Activated B cell treated with CpG ODN at 0.5 μM for 24 hours (primary cell): ENCODE measurements around the gene ADM2. TPM values are rescaled to one million over a fixed set of nuclear protein-coding genes. Genes with fewer than 3 reads are reported as not detected.

Source experiments
- ATAC-seq: fragments of 200-7000 bp; cut with Tn5 transposase; one replicate; pipeline ENCODE4 v1.10.0; 2021; ENCODE audit warnings: low read depth, mild to moderate bottlenecking, moderate library complexity
- CTCF ChIA-PET: fragments of 350-600 bp; sonication (Branson Sonifier 250); formaldehyde crosslinking; loops from one replicate; lab custom pipeline; 2021; ENCODE audit warnings: antibody characterized with exemption; lab: Charles Lee
- POLR2A ChIA-PET: fragments of 350-600 bp; sonication (Branson Sonifier 250); formaldehyde crosslinking; loops from one replicate; lab custom pipeline; 2021; ENCODE audit warnings: antibody characterized with exemption; lab: Charles Lee
- DNase-seq: peaks from one replicate; pipeline ENCODE4 v3.0.0; 2022
- H3K27ac Mint-ChIP-seq: one replicate; pipeline ENCODE4 v1.8.0; 2020; ENCODE audit warnings: mixed read lengths
- H3K27me3 Mint-ChIP-seq: one replicate; pipeline ENCODE4 v1.8.0; 2021; ENCODE audit warnings: mixed read lengths
- H3K36me3 Mint-ChIP-seq: one replicate; pipeline ENCODE4 v1.8.0; 2021; ENCODE audit warnings: low read depth, mixed read lengths
- H3K4me1 Mint-ChIP-seq: one replicate; pipeline ENCODE4 v1.8.0; 2021; ENCODE audit warnings: mixed read lengths
- H3K4me3 Mint-ChIP-seq: one replicate; pipeline ENCODE4 v1.8.0; 2020; ENCODE audit warnings: mild to moderate bottlenecking, mixed read lengths
- H3K9me3 Mint-ChIP-seq: one replicate; pipeline ENCODE4 v1.8.0; 2020; ENCODE audit warnings: mixed read lengths
- CTCF ChIP-seq: fragments of 200-600 bp; IDR thresholded peaks from one replicate; pipeline ENCODE4 v1.8.0; 2022; ENCODE audit warnings: antibody characterized with exemption, mild to moderate bottlenecking
- intact Hi-C: fragments of 100-400 bp; cut with micrococcal nuclease; formaldehyde crosslinking; loops from one replicate; pipeline ENCODE4 v1.15.1; 2024
- total RNA-seq: library from RNA; stranded (reverse); gene quantifications from 2 replicates; pipeline ENCODE4 v1.2.3, GENCODE V29; 2022

ADM2 gene
- total RNA-seq, 1 donor from 2014 or later, result 5.2 TPM

GRCh38 chr22:50500452-50500851 lies 19.1 kb downstream of the ADM2 start:
- H3K4me1 Mint-ChIP-seq, result peaks cover 3% of the 10 kb centered on the region
- ChIA-PET CTCF (interaction anchor here (0.7 to 1.4 kb wide), 3 partner anchors 25 to 69 kb away, joined by 3 read pairs; partner anchors contain the start of gene SCO2), POLR2A (interaction anchor here (0.6 to 1.3 kb wide), 5 partner anchors 31 to 311 kb away, joined by 3 to 7 read pairs (median 5); no protein-coding TSS in a partner anchor)
- intact Hi-C loops, result no loop called here
- no peaks in the 10 kb centered on the region for H3K9me3 Mint-ChIP-seq
- H3K4me3 Mint-ChIP-seq, result no peak overlapping the region
- H3K27ac Mint-ChIP-seq, result no peak overlapping the region
- H3K27me3 Mint-ChIP-seq, result no peaks in the 10 kb centered on the region
- peaks cover 7% of the 10 kb centered on the region for H3K36me3 Mint-ChIP-seq
- TF ChIP-seq CTCF, result no peak
- no peak for ATAC-seq
- DNase-seq, result no peak

DNA sequence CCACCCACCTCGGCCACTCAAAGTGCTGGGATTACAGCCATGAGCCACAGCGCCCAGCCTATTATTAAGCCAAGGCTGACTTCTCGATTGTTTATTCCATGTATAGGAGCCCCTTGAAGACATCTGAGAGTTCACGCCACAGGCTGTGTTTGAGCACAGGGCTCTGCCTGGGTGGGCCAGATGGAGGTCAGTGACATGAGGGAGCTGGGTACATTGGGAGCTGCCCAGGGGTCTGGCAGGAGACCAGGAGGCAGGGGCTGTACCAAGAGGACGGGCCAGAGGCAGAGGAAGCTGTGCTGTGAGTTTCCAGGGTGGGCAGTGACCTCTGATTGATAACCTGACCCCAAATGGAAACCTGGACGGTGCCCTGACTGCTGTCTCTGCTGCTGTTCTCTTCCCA lies 20.8 kb downstream of the ADM2 start:
- no peaks in the 10 kb centered on the region for H3K27me3 Mint-ChIP-seq
- no peak overlapping the region for H3K4me3 Mint-ChIP-seq
- ChIA-PET CTCF (no interaction called here), POLR2A (interaction anchor here (2.4 kb wide), 1 partner anchor 22 kb away, joined by 6 read pairs; no protein-coding TSS in a partner anchor)
- H3K9me3 Mint-ChIP-seq, result no peaks in the 10 kb centered on the region
- intact Hi-C loops, result no loop called here
- no peak overlapping the region for H3K27ac Mint-ChIP-seq
- no peak for ATAC-seq
- H3K36me3 Mint-ChIP-seq, result peaks cover 11% of the 10 kb centered on the region
- peaks cover 6% of the 10 kb centered on the region for H3K4me1 Mint-ChIP-seq
- TF ChIP-seq CTCF, result no peak
- DNase-seq, result no peak

DNA sequence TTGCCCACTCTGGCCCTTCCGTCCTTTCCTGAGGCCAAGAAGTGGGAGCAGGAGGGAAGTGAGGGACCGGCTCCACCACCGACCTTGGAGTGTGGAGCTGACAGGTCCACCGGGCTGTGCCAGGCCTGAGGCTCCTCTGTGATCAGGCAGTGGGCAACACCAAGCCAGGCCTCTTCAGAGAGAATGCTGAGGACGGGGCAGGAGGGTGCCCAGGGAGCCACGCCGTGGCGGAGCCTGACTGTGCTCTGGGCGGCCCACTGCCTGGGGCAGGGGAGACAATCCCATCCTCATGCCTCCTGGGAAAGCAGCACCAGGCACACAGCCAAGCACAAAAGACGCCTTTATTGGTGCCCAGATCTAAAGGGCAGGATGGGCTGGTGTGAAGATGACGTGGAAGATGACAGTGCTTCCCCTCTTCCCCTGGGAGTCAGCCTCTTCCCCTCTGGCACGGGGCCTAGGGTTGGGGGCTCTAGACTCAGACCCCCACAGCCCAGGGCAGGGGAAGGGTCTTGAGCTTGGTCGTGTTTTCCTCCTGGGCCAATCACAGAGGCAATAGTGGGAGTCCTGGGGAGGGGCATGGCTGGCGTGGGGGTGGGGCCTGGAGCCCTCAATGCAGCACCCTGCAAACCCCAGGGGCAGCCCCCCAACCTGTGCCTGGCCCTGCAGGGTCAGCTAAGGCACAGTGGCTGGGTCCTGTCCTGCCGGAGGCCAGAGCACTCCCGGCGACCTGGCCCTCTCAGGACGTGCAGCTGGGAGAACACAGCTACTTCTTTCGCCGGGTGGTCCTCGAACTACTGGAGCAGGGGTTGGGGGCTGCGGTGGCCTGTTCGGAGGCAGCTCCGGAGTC lies 21.5 kb downstream of the ADM2 start:
- intact Hi-C loops, result no loop called here
- no peak for ATAC-seq
- no peaks in the 10 kb centered on the region for H3K9me3 Mint-ChIP-seq
- no peak overlapping the region for H3K27ac Mint-ChIP-seq
- H3K4me1 Mint-ChIP-seq, result peaks cover 9% of the 10 kb centered on the region
- H3K36me3 Mint-ChIP-seq, result peaks cover 14% of the 10 kb centered on the region
- no peak for TF ChIP-seq CTCF
- POLR2A ChIA-PET, result interaction anchor here (1.2 to 2.4 kb wide), 2 partner anchors 12 to 22 kb away, joined by 4 to 6 read pairs; no protein-coding TSS in a partner anchor
- no peak overlapping the region for H3K4me3 Mint-ChIP-seq
- no peaks in the 10 kb centered on the region for H3K27me3 Mint-ChIP-seq
- CTCF ChIA-PET, result no interaction called here
- no peak for DNase-seq

- DNase-seq (no peak), ATAC-seq (no peak)
- H3K9me3 Mint-ChIP-seq, result no peaks in the 10 kb centered on the region
- CTCF ChIA-PET, result no interaction called here
- peaks cover 17% of the 10 kb centered on the region for H3K36me3 Mint-ChIP-seq
- no peak overlapping the region for H3K27ac Mint-ChIP-seq
- no peak for TF ChIP-seq CTCF
- no peak overlapping the region for H3K4me3 Mint-ChIP-seq
- peaks cover 12% of the 10 kb centered on the region for H3K4me1 Mint-ChIP-seq
- POLR2A ChIA-PET, result interaction anchor here (1.1 to 2.4 kb wide), 3 partner anchors 13 to 22 kb away, joined by 3 to 6 read pairs (median 4); partner anchors contain the start of gene SCO2
- no peaks in the 10 kb centered on the region for H3K27me3 Mint-ChIP-seq
- intact Hi-C loops, result no loop called here
Observed at GRCh38 chr22:50503475-50504145, 22.3 kb downstream of the ADM2 start.
